SK-N-SH (cell line): Measurements from ENCODE around the gene OR10S1. TPM values are rescaled to one million over a fixed set of nuclear protein-coding genes. Genes with fewer than 3 reads are reported as not detected.

Source experiments
- CTCF ChIA-PET: fragments of 300-600, 350-600 bp; formaldehyde crosslinking; extraction: SDS; loops from one replicate; lab custom pipeline; 2021; lab: Yijun Ruan, JAX
- POLR2A ChIA-PET: fragments of 350-600 bp; sonication (Branson Sonifier 250); formaldehyde crosslinking; extraction: SDS; loops from one replicate; lab custom pipeline; 2020; ENCODE audit warnings: antibody characterized with exemption, inconsistent platforms; lab: Yijun Ruan, JAX
- DNase-seq: peaks from one replicate; pipeline ENCODE4 v3.0.0; 2012
- H2AFZ ChIP-seq: fragments of 200-600 bp; sonication (generic); 2 replicates; pipeline ENCODE4 v1.8.1; 2016; ENCODE audit warnings: antibody characterized with exemption, mild to moderate bottlenecking, low read depth
- H3F3A ChIP-seq: fragments of 200-600 bp; sonication (generic); replicated peaks from 2 replicates; pipeline ENCODE3; 2016; ENCODE audit warnings: antibody characterized with exemption, mild to moderate bottlenecking; ENCODE audit not compliant: insufficient read depth
- H3K27ac ChIP-seq, 2 experiments: fragments of 200-500 bp in 1 of 2; fragments of 200-600 bp in 1 of 2; sonication (Bioruptor generic) in 1 of 2; sonication (generic), shearing (Covaris generic) in 1 of 2; 2 replicates each; pipeline versions ENCODE4 v1.5.1 to v1.6.1; 2014 to 2016; ENCODE audit warnings: low read depth in 2 of 2, inconsistent platforms in 1 of 2, low read length in 1 of 2, mild to moderate bottlenecking in 1 of 2, mixed read lengths in 1 of 2
- H3K27me3 ChIP-seq: fragments of 200-600 bp; sonication (generic), shearing (Covaris generic); 2 replicates; pipeline ENCODE4 v1.6.1; 2016; ENCODE audit warnings: mixed run types; ENCODE audit not compliant: insufficient read depth
- H3K36me3 ChIP-seq, 2 experiments: fragments of 200-500 bp in 1 of 2; fragments of 200-600 bp in 1 of 2; sonication (Bioruptor generic) in 1 of 2; sonication (generic) in 1 of 2; replicated peaks in 1 of 2; 2 replicates each; pipeline versions ENCODE3 to v1.5.1; 2014 to 2016; ENCODE audit warnings: low read length in 1 of 2, mild to moderate bottlenecking in 1 of 2; ENCODE audit not compliant: insufficient read depth in 2 of 2, control insufficient read depth in 1 of 2
- H3K4me1 ChIP-seq, 2 experiments: fragments of 200-500 bp in 1 of 2; fragments of 200-600 bp in 1 of 2; sonication (Bioruptor generic) in 1 of 2; sonication (generic), shearing (Covaris generic) in 1 of 2; 2 replicates each; pipeline versions ENCODE4 v1.5.1 to v1.6.1; 2014 to 2016; ENCODE audit warnings: low read depth in 1 of 2, low read length in 1 of 2, mixed run types in 1 of 2; ENCODE audit not compliant: insufficient read depth in 2 of 2, control insufficient read depth in 1 of 2
- H3K4me2 ChIP-seq: fragments of 200-600 bp; sonication (generic), shearing (Covaris generic); 2 replicates; pipeline ENCODE4 v1.6.1; 2017; ENCODE audit warnings: mixed run types
- H3K4me3 ChIP-seq, 2 experiments: fragments of 200-500 bp in 1 of 2; fragments of 200-600 bp in 1 of 2; sonication (Bioruptor generic) in 1 of 2; sonication (generic), shearing (Covaris generic) in 1 of 2; 2 replicates each; pipeline versions ENCODE4 v1.5.1 to v1.8.1; 2014 to 2016; ENCODE audit warnings: low read depth in 2 of 2, inconsistent platforms in 1 of 2, low read length in 1 of 2, mild to moderate bottlenecking in 1 of 2, mixed read lengths in 1 of 2, moderate library complexity in 1 of 2
- H3K79me2 ChIP-seq: fragments of 200-600 bp; sonication (generic); 2 replicates; pipeline ENCODE4 v1.8.1; 2017; ENCODE audit warnings: mild to moderate bottlenecking; ENCODE audit not compliant: insufficient read depth
- H3K9ac ChIP-seq: fragments of 200-600 bp; sonication (generic); 2 replicates; pipeline ENCODE4 v1.6.1; 2017; ENCODE audit warnings: mixed run types
- H3K9me2 ChIP-seq: fragments of 200-600 bp; sonication (generic); 2 replicates; pipeline ENCODE4 v1.6.1; 2017; ENCODE audit warnings: mixed run types
- H3K9me3 ChIP-seq: fragments of 200-600 bp; sonication (generic); 2 replicates; pipeline ENCODE4 v1.6.1; 2017; ENCODE audit warnings: mixed run types, mild to moderate bottlenecking, moderate library complexity
- H4K20me1 ChIP-seq: fragments of 200-600 bp; sonication (generic); 2 replicates; pipeline ENCODE4 v1.6.1; 2017; ENCODE audit warnings: mild to moderate bottlenecking, mixed run types; ENCODE audit not compliant: insufficient read depth
- EP300 ChIP-seq, 2 experiments: IDR thresholded peaks; 2 replicates each; pipeline versions ENCODE4 v1.4.0 to v1.6.1; 2012; ENCODE audit warnings: borderline replicate concordance in 1 of 2, low read depth in 1 of 2, low read length in 1 of 2
- EZH2phosphoT487 ChIP-seq: fragments of 200-600 bp; sonication (generic); IDR thresholded peaks from 2 replicates; pipeline ENCODE4 v1.6.1; 2017; ENCODE audit warnings: low read depth, mixed run types, mild to moderate bottlenecking, antibody characterized with exemption, moderate library complexity, borderline replicate concordance
- FOSL2 ChIP-seq: IDR thresholded peaks from 2 replicates; pipeline ENCODE4 v1.4.0; 2012; ENCODE audit warnings: low read depth, mild to moderate bottlenecking, moderate library complexity, borderline replicate concordance
- FOXJ3 ChIP-seq: sonication (generic); formaldehyde crosslinking; IDR thresholded peaks from 2 replicates; pipeline ENCODE4 v1.5.1; 2020; ENCODE audit warnings: mild to moderate bottlenecking, missing genetic modification reagents
- GABPA ChIP-seq: IDR thresholded peaks from 2 replicates; pipeline ENCODE4 v1.4.0; 2012; ENCODE audit warnings: low read depth, mild to moderate bottlenecking
- GATA2 ChIP-seq: sonication (generic); formaldehyde crosslinking; IDR thresholded peaks from 2 replicates; pipeline ENCODE4 v1.5.0; 2020; ENCODE audit warnings: mild to moderate bottlenecking, missing genetic modification reagents
- JUND ChIP-seq: IDR thresholded peaks from 2 replicates; pipeline ENCODE4 v1.4.0; 2012
- MAX ChIP-seq: IDR thresholded peaks from 2 replicates; pipeline ENCODE4 v1.4.0; 2012; ENCODE audit warnings: low read depth
- MEF2A ChIP-seq: IDR thresholded peaks from 2 replicates; pipeline ENCODE4 v1.4.0; 2012; ENCODE audit warnings: low read depth, borderline replicate concordance
- NFIC ChIP-seq: IDR thresholded peaks from 2 replicates; pipeline ENCODE4 v1.4.0; 2012; ENCODE audit warnings: borderline replicate concordance
- PBX3 ChIP-seq: IDR thresholded peaks from 2 replicates; pipeline ENCODE4; 2012
- RXRA ChIP-seq: IDR thresholded peaks from 2 replicates; pipeline ENCODE4 v1.4.0; 2012; ENCODE audit warnings: low read depth, mild to moderate bottlenecking, borderline replicate concordance
- SMC3 ChIP-seq: IDR thresholded peaks from 2 replicates; pipeline ENCODE4 v1.6.1; 2012; ENCODE audit warnings: low read depth, low read length, improper control_type of control experiment
- TAF1 ChIP-seq: IDR thresholded peaks from 2 replicates; pipeline ENCODE4 v1.6.1; 2012; ENCODE audit warnings: low read depth, mild to moderate bottlenecking, low read length, moderate library complexity, borderline replicate concordance
- TCF12 ChIP-seq: IDR thresholded peaks from 2 replicates; pipeline ENCODE4 v1.4.0; 2012
- TEAD4 ChIP-seq: IDR thresholded peaks from 2 replicates; pipeline ENCODE4 v1.4.0; 2012; ENCODE audit warnings: mild to moderate bottlenecking, borderline replicate concordance; ENCODE audit not compliant: insufficient read depth
- USF1 ChIP-seq: IDR thresholded peaks from 2 replicates; pipeline ENCODE4 v1.4.0; 2012; ENCODE audit warnings: low read depth, borderline replicate concordance
- WGBS: methylation state at CpG from one replicate; pipeline ENCODE4 v1.1.6; 2017; ENCODE audit warnings: low lambda C conversion rate; 5-methylcytosine and 5-hydroxymethylcytosine counted together
- polyA plus RNA-seq, 3 experiments: library from polyadenylated mRNA; depleted of rRNA; stranded (reverse); fragments of >200 nt; gene quantifications; 2 replicates each; pipeline ENCODE4 v1.2.3, GENCODE V29; 2012

Gene OR10S1
- polyA plus RNA-seq, 1 of the 3 experiments (the other 2 are of a cell fraction): not detected

GRCh38 chr11:123976770-123977560 is 616 bp downstream of the OR10S1 start (continued):
- TF ChIP-seq USF1: no peak
- TF ChIP-seq EZH2phosphoT487: no peak
- no peak for TF ChIP-seq RXRA
- TF ChIP-seq FOSL2: no peak

- Histone ChIP-seq H3K4me2 (peak overlapping the region; percentile 19; the same call in 1 of the 2 replicates), H3K79me2 (no peaks in the 10 kb centered on the region), H3K36me3 (no peaks in the 10 kb centered on the region), H3K4me1 (no peaks in the 10 kb centered on the region), H3K9me2 (no peaks in the 10 kb centered on the region), H3K4me3 (no peak overlapping the region), H3K9me3 (no peaks in the 10 kb centered on the region), H3K9ac (no peak overlapping the region), H3K27ac (peak overlapping the region in 1 of 2 experiments; percentile 55; a peak in 2 of 4 replicates), H2AFZ (peak overlapping the region; percentile 19; the same call in 1 of the 2 replicates), H3F3A (peaks cover 8% of the 10 kb centered on the region), H4K20me1 (no peaks in the 10 kb centered on the region), H3K27me3 (no peaks in the 10 kb centered on the region)
- CTCF ChIA-PET: no interaction called here
- 0 out of 2 replicates have a peak, but pooled peaks have one; percentile 35 for TF ChIP-seq TEAD4
- no peak for TF ChIP-seq TAF1
- TF ChIP-seq TCF12: peak; percentile 69
- TF ChIP-seq MEF2A: no peak
- no peak for TF ChIP-seq SMC3
- TF ChIP-seq PBX3: peak; percentile 80
- TF ChIP-seq FOSL2: peak; percentile 82
- peak; percentile 76 for TF ChIP-seq JUND
- peak in 1 of 2 experiments; percentile 43; a peak in 1 of 4 replicates for TF ChIP-seq EP300 (IDR thresholded peaks at IDR 0.05; ENCODE audit: borderline replicate concordance in 1 of 2, low read depth in 1 of 2, low read length in 1 of 2)
- no peak for TF ChIP-seq NFIC
- TF ChIP-seq GABPA: no peak
- POLR2A ChIA-PET: no interaction called here
- WGBS: 0% methylated on average over 1 of the region's 1 CpG
- DNase-seq: no peak
These were observed 3.8 kb downstream of the OR10S1 start for GRCh38 chr11:123973816-123974215.

GRCh38 chr11:123956752-123957151 is 20.8 kb downstream of the OR10S1 start:
- Histone ChIP-seq H3K4me2 (no peak overlapping the region), H3K79me2 (no peaks in the 10 kb centered on the region), H4K20me1 (no peaks in the 10 kb centered on the region), H3K9me2 (no peaks in the 10 kb centered on the region), H3K9ac (no peak overlapping the region), H3K9me3 (no peaks in the 10 kb centered on the region), H3K4me1 (no peaks in the 10 kb centered on the region), H2AFZ (no peak overlapping the region), H3K27ac (no peak overlapping the region), H3K36me3 (no peaks in the 10 kb centered on the region), H3F3A (no peaks in the 10 kb centered on the region), H3K4me3 (no peak overlapping the region), H3K27me3 (no peaks in the 10 kb centered on the region)
- no peak for DNase-seq
- TF ChIP-seq GATA2 (CRISPR knock-in tag) (no peak), TCF12 (no peak), FOXJ3 (CRISPR knock-in tag) (no peak), MAX (no peak), JUND (no peak), TAF1 (no peak), EZH2phosphoT487 (no peak)
- ChIA-PET POLR2A (no interaction called here), CTCF (interaction anchor here (0.9 kb wide), 1 partner anchor 14 kb away, joined by 3 read pairs; no protein-coding TSS in a partner anchor)
